Glutamatergic neuron (in vitro differentiated cells): ENCODE measurements around the gene ZNF263. TPM values are rescaled to one million over a fixed set of nuclear protein-coding genes. Genes with fewer than 3 reads are reported as not detected.

Source experiments
- DNase-seq: peaks from one replicate; pipeline ENCODE4 v3.0.0; 2022
- H3K27ac Mint-ChIP-seq: one replicate; pipeline ENCODE4 v1.8.0; 2020; ENCODE audit warnings: mild to moderate bottlenecking, mixed read lengths, inconsistent platforms; ENCODE audit not compliant: unreplicated experiment
- H3K27me3 Mint-ChIP-seq: one replicate; pipeline ENCODE4 v1.8.0; 2020; ENCODE audit warnings: mild to moderate bottlenecking, moderate library complexity, mixed read lengths, inconsistent platforms; ENCODE audit not compliant: unreplicated experiment
- H3K36me3 Mint-ChIP-seq: one replicate; pipeline ENCODE4 v1.8.0; 2020; ENCODE audit warnings: mild to moderate bottlenecking, mixed read lengths, inconsistent platforms; ENCODE audit not compliant: unreplicated experiment
- H3K4me1 Mint-ChIP-seq: one replicate; pipeline ENCODE4 v1.8.0; 2020; ENCODE audit warnings: mild to moderate bottlenecking, low read depth, mixed read lengths, inconsistent platforms; ENCODE audit not compliant: unreplicated experiment
- H3K4me3 Mint-ChIP-seq: one replicate; pipeline ENCODE4 v1.8.0; 2020; ENCODE audit warnings: mild to moderate bottlenecking, mixed read lengths, inconsistent platforms; ENCODE audit not compliant: unreplicated experiment
- H3K9me3 Mint-ChIP-seq: one replicate; pipeline ENCODE4 v1.8.0; 2020; ENCODE audit warnings: mild to moderate bottlenecking, moderate library complexity, mixed read lengths, inconsistent platforms; ENCODE audit not compliant: unreplicated experiment
- total RNA-seq: library from RNA; stranded (reverse); fragmentation: NEBNext Ultra II Directional; extraction: Animal tissue kit (Norgen Biotek cat#: 25700); gene quantifications from one replicate; pipeline ENCODE4 v1.2.1, GENCODE V29; 2021; ENCODE audit not compliant: unreplicated experiment
- TF ChIP-seq, protein P1 (sequence below): fragments of 200-600 bp; sonication (generic); IDR thresholded peaks from one replicate; pipeline ENCODE4 v1.5.0; 2021; ENCODE audit not compliant: partially characterized antibody, unreplicated experiment

The ZNF263 gene
- total RNA-seq, 1 donor from 2014 or later: 33.1 TPM

DNA sequence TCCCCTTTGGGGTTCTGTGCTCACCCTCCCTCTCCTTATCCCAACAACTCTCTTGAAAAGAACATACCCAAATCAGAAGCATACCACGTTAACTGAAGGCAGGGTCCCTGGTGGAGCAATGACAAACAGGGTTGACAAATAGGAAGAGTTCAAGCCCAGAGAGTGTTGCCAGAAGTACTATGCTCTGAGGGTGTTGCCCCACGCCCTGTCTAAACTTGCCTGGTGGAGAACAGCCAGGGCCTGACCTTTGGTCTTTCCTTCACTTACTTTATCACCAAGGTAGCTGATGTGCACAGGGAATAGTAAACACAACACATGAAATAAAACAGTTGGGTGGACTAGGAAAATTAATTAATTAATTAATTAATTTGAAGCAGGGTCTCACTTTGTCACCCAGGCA lies 45.4 kb downstream of the ZNF263 start:
- Mint-ChIP-seq H3K9me3 (peaks cover 4% of the 10 kb centered on the region), H3K36me3 (no peaks in the 10 kb centered on the region), H3K27me3 (no peaks in the 10 kb centered on the region), H3K27ac (no peak overlapping the region), H3K4me3 (no peak overlapping the region), H3K4me1 (no peaks in the 10 kb centered on the region)
- TF ChIP-seq, protein P1, sequence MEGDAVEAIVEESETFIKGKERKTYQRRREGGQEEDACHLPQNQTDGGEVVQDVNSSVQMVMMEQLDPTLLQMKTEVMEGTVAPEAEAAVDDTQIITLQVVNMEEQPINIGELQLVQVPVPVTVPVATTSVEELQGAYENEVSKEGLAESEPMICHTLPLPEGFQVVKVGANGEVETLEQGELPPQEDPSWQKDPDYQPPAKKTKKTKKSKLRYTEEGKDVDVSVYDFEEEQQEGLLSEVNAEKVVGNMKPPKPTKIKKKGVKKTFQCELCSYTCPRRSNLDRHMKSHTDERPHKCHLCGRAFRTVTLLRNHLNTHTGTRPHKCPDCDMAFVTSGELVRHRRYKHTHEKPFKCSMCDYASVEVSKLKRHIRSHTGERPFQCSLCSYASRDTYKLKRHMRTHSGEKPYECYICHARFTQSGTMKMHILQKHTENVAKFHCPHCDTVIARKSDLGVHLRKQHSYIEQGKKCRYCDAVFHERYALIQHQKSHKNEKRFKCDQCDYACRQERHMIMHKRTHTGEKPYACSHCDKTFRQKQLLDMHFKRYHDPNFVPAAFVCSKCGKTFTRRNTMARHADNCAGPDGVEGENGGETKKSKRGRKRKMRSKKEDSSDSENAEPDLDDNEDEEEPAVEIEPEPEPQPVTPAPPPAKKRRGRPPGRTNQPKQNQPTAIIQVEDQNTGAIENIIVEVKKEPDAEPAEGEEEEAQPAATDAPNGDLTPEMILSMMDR: no peak
- no peak for DNase-seq

Other genes starting within 250 kb of the ZNF263 start
- not detected for gene BICDL2, start 246.5 kb upstream of the ZNF263 start, total RNA-seq
- gene MMP25, start 236.9 kb upstream of the ZNF263 start, total RNA-seq: not detected
- 1.3 TPM for gene IL32, start 217.9 kb upstream of the ZNF263 start, total RNA-seq
- gene ZSCAN10, start 184.2 kb upstream of the ZNF263 start, total RNA-seq: 0.74 TPM
- 31.6 TPM for gene ZNF205, start 170.9 kb upstream of the ZNF263 start, total RNA-seq
- gene ZNF213, start 148.5 kb upstream of the ZNF263 start, total RNA-seq: 18.7 TPM
- gene OR1F1, start 95.3 kb upstream of the ZNF263 start, total RNA-seq: not detected
- gene ZNF200, start 48.3 kb upstream of the ZNF263 start, total RNA-seq: 12.2 TPM
- not detected for gene MEFV, start 26.9 kb upstream of the ZNF263 start, total RNA-seq
- gene TIGD7, start 21.9 kb downstream of the ZNF263 start, total RNA-seq: 8.6 TPM
- gene ZNF75A, start 22.0 kb downstream of the ZNF263 start, total RNA-seq: 62.4 TPM
- not detected for gene OR2C1, start 72.4 kb downstream of the ZNF263 start, total RNA-seq
- 14.9 TPM for gene ZSCAN32, start 117.5 kb downstream of the ZNF263 start, total RNA-seq
- gene ZNF174, start 117.7 kb downstream of the ZNF263 start, total RNA-seq: 16.3 TPM
- gene ZNF597, start 160.0 kb downstream of the ZNF263 start, total RNA-seq: 1.9 TPM
- gene NAA60, start 160.2 kb downstream of the ZNF263 start, total RNA-seq: 69.9 TPM
- not detected for gene C16orf90, start 212.0 kb downstream of the ZNF263 start, total RNA-seq
- 15.4 TPM for gene CLUAP1, start 217.5 kb downstream of the ZNF263 start, total RNA-seq